GM23248 (cell line): ENCODE data around the gene PPP1R13B.

Experiments
- EZH2 ChIP-seq: fragments of 200-600 bp; sonication (generic); IDR thresholded peaks from 2 replicates; pipeline ENCODE4 v1.6.1; 2018; ENCODE audit warnings: antibody characterized with exemption, mild to moderate bottlenecking; ENCODE audit not compliant: insufficient read depth, poor library complexity, severe bottlenecking
- EZH2phosphoT487 ChIP-seq: fragments of 200-600 bp; sonication (generic); IDR thresholded peaks from 2 replicates; pipeline ENCODE4 v1.6.1; 2018; ENCODE audit warnings: antibody characterized with exemption, moderate library complexity, mild to moderate bottlenecking, low read depth; ENCODE audit not compliant: insufficient read depth

GRCh38 chr14:103708750-103709187 is 138.6 kb downstream of the PPP1R13B start:
- TF ChIP-seq EZH2phosphoT487 (no peak), EZH2 (no peak)
